ENCODE results near the gene DELE1.

DNA sequence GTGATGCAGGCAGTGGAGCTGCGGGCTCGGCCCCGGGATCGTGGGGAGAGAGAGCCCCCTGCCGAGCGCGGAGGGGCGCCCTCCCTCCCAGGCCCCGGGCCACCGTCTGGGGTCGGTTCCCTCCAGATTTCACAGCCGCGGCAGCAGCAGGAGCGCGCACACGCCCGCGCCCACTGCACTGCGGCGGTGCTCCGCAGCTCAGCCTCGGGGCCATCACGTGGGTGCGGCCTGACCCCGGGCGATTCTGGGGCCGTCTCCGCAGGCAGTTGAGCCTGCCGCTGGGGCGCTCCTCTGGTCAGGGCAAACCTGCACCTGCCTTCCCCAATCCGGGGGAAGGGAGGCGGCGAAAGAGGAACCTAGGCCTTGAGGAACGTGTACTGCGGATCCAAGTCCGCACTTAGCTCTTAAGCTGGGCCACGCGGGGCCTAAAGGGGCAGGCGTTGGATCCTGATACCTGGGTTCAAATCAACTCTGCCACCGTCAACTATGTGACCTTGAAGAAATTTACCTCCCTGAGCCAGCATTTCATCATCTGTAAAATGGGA, 9.4 kb upstream of the DELE1 start:
- TF ChIP-seq EZH2 (IDR thresholded peaks at IDR 0.05; ENCODE audit: low read length, missing control alignments), result no peak
- TF ChIP-seq, protein P1, sequence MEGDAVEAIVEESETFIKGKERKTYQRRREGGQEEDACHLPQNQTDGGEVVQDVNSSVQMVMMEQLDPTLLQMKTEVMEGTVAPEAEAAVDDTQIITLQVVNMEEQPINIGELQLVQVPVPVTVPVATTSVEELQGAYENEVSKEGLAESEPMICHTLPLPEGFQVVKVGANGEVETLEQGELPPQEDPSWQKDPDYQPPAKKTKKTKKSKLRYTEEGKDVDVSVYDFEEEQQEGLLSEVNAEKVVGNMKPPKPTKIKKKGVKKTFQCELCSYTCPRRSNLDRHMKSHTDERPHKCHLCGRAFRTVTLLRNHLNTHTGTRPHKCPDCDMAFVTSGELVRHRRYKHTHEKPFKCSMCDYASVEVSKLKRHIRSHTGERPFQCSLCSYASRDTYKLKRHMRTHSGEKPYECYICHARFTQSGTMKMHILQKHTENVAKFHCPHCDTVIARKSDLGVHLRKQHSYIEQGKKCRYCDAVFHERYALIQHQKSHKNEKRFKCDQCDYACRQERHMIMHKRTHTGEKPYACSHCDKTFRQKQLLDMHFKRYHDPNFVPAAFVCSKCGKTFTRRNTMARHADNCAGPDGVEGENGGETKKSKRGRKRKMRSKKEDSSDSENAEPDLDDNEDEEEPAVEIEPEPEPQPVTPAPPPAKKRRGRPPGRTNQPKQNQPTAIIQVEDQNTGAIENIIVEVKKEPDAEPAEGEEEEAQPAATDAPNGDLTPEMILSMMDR (conservative IDR thresholded peaks at IDR 0.05 in 1 of 2, IDR thresholded peaks at IDR 0.05 in 1 of 2; ENCODE audit: low read depth in 1 of 2, low read length in 2 of 2), result peak; percentile 16 to 17

Data from fibroblast of lung (primary cell).